ENCODE results near the gene SLC36A1.

The SLC36A1 gene

DNA sequence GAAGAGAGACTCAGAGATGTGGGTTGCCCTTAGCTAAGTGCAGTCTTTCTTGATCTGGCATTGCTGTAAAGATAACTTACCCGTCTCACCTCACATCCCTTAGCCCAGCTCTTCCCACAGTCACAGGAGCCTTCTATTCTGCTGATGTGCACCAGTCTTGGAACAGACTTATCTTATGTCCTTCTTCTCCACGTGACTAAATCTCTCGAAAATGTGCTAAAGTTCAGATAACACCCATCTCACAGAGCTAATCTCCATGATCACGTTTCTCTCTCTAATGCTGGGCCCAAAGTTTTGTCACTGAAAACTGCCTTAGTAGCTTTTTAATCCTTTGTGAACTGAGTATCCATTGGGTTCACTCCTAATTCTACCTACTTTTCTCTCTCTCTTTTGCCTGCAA lies 16.7 kb downstream of the SLC36A1 start:
- Mint-ChIP-seq H3K4me3 (no peak overlapping the region), H3K9me3 (no peaks in the 10 kb centered on the region), H3K36me3 (ENCODE audit: low read depth) (peaks cover 42% of the 10 kb centered on the region), H3K4me1 (ENCODE audit: low read depth) (no peaks in the 10 kb centered on the region), H3K27me3 (no peaks in the 10 kb centered on the region), H3K27ac (no peak overlapping the region)

DNA sequence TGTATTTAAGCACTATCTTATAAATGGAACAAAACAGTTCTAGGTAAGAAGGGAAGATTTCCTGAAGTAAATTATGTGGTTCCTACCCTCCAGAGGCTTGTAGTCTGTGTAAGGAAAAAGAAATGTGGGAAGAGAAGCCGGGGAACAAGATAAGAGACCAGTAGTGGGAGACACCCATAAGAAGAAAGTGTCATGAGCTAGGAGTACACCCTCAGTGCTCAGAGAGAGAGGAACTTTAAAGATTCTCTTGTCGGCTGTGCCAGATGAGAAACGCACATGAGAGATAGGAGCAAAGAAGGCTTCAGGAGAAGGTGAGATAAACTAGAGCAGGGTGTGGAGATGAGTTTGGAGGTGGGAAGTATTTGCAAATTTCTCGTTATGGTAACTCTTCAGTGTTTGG lies 18.1 kb downstream of the SLC36A1 start:
- peaks cover 42% of the 10 kb centered on the region for H3K36me3 Mint-ChIP-seq (ENCODE audit: low read depth)
- no peak overlapping the region for H3K4me3 Mint-ChIP-seq
- H3K27me3 Mint-ChIP-seq = no peaks in the 10 kb centered on the region
- H3K9me3 Mint-ChIP-seq = no peaks in the 10 kb centered on the region
- no peak overlapping the region for H3K27ac Mint-ChIP-seq
- no peaks in the 10 kb centered on the region for H3K4me1 Mint-ChIP-seq (ENCODE audit: low read depth)

DNA sequence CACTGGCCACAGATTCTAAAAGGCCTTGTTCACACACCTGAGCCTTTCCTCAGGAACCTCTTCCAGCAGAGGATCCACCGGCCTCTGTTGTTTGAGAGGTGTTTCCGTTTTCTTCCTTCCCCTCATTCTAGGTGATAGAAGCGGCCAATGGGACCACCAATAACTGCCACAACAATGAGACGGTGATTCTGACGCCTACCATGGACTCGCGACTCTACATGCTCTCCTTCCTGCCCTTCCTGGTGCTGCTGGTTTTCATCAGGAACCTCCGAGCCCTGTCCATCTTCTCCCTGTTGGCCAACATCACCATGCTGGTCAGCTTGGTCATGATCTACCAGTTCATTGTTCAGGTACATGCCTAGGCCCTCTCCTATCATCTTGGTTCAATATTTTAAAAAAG lies 20.2 kb downstream of the SLC36A1 start:
- Mint-ChIP-seq H3K36me3 (ENCODE audit: low read depth) (peaks cover 39% of the 10 kb centered on the region), H3K9me3 (no peaks in the 10 kb centered on the region), H3K4me1 (ENCODE audit: low read depth) (no peaks in the 10 kb centered on the region), H3K27me3 (no peaks in the 10 kb centered on the region), H3K27ac (no peak overlapping the region), H3K4me3 (no peak overlapping the region)

DNA sequence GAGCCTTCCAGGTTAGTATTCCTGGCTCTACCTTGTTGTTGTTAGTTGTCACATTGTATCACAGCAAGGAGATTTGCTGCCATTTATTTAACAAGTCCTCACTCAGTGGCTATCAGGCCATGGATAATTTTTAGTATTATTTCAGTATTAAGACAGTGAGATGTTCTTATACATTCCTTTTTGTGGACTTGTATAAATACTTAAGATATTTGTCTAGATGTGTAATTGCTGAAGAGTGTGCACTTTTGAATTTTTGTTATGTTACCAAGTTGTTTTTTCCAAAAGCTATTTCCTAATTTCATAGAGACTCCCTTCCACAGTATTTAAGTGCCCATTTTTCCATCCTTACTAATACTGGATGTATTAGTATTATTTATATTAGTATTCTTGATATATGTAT lies 22.0 kb downstream of the SLC36A1 start:
- Mint-ChIP-seq H3K36me3 (ENCODE audit: low read depth) (peaks cover 40% of the 10 kb centered on the region), H3K27ac (no peak overlapping the region), H3K4me3 (no peak overlapping the region), H3K4me1 (ENCODE audit: low read depth) (no peaks in the 10 kb centered on the region), H3K9me3 (no peaks in the 10 kb centered on the region), H3K27me3 (no peaks in the 10 kb centered on the region)

DNA sequence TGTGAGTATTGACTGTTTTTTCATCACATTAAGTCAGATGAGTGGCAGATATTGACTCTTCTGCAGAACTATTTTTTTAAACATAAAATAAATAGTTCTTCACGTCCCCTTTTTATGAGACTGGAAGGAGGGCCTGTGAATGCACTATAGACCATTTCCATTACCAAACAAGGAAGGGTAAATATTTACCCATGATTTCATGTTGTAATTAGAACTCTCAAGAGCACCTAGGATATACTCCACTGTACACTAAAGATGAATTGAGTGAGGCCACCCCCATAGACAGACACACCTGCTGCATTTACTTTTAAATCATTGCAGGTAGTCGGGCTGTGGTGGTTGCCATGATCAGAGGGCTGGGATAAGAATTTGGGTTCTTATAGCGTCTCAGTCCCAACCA lies 22.6 kb downstream of the SLC36A1 start:
- Mint-ChIP-seq H3K27me3 (no peaks in the 10 kb centered on the region), H3K4me3 (no peak overlapping the region), H3K9me3 (no peaks in the 10 kb centered on the region), H3K27ac (no peak overlapping the region), H3K4me1 (ENCODE audit: low read depth) (no peaks in the 10 kb centered on the region), H3K36me3 (ENCODE audit: low read depth) (peaks cover 34% of the 10 kb centered on the region)

DNA sequence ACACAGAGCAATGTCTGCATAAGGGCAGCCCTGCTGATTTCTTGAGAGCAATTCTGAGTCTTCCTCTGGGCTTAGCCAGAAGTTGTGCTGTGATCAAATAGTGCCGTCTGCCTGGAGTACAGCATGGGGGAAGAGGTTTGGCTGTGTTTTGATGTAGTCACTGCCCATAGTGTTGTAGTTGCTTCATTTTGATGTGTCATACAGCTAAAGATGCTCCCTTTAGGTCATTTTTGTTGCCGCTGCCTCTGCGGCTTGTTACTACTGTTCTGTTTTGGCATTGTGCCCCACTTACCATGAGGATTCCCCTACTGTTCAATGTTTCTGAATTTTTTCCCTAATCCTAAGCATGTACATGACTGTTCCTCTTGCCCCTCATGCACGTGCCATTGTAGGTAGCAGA lies 23.0 kb downstream of the SLC36A1 start:
- no peaks in the 10 kb centered on the region for H3K9me3 Mint-ChIP-seq
- H3K36me3 Mint-ChIP-seq (ENCODE audit: low read depth) = peaks cover 29% of the 10 kb centered on the region
- H3K27ac Mint-ChIP-seq = no peak overlapping the region
- no peaks in the 10 kb centered on the region for H3K27me3 Mint-ChIP-seq
- H3K4me3 Mint-ChIP-seq = no peak overlapping the region
- no peaks in the 10 kb centered on the region for H3K4me1 Mint-ChIP-seq (ENCODE audit: low read depth)

DNA sequence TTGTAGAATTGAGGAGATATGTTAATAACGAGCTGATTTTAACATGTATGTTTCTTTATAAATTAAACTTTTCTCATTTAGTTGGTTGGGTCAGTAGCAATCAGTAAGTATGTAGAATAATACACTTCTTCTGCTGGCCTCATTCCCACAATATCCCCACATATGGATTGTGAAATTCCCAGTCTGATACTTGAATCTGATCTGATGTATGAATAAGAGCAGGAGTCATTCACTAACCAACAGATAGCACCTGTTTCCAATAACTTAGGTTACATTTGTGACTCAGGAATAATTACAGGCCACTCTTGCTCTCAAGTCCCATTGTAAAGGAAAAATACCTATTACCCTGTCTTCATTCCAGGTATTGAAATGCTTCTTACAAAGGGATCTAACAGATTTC lies 23.9 kb downstream of the SLC36A1 start:
- Mint-ChIP-seq H3K4me3 (no peak overlapping the region), H3K4me1 (ENCODE audit: low read depth) (no peaks in the 10 kb centered on the region), H3K9me3 (no peaks in the 10 kb centered on the region), H3K27ac (no peak overlapping the region), H3K27me3 (no peaks in the 10 kb centered on the region), H3K36me3 (ENCODE audit: low read depth) (peaks cover 23% of the 10 kb centered on the region)

DNA sequence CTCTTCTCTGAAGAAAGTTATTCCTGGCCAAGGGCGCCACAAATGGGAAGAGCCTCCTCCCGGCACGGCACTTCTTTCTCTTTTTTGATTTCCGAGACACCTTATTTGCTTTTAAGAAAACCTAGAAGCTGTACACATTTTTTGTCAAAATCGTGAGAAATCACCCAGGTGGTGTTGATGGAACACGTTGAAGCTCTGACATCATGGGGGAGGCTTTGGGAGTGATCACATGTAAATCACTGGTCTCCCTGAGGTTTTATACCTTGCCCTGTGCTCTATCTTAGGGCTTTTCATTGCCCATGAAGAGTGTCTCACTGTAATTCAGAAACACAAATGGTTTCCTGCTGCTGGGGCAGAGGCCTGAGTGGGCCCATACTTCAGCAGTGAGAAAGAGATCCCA lies 27.4 kb downstream of the SLC36A1 start:
- H3K4me3 Mint-ChIP-seq = no peak overlapping the region
- no peaks in the 10 kb centered on the region for H3K4me1 Mint-ChIP-seq (ENCODE audit: low read depth)
- no peaks in the 10 kb centered on the region for H3K9me3 Mint-ChIP-seq
- H3K27me3 Mint-ChIP-seq = no peaks in the 10 kb centered on the region
- H3K36me3 Mint-ChIP-seq (ENCODE audit: low read depth) = peaks cover 24% of the 10 kb centered on the region
- no peak overlapping the region for H3K27ac Mint-ChIP-seq

DNA sequence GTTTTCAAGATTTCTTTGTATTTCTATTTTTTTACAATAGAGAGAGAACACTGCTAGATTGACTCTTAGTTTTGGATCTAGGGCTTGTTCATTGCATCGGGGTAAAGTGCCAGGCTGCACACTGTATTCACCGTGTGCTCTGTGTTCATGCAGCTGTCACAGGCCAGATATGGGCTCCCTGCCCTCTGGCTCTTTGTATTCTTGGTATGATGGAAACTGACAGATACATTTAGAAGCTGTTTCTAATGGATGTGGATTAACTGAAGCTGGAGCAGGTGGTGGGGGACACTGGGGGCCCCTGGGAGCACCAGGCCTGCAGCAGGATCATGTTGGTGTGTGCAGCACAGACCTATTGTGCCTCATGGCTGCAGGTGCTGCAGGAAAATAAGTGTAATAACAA lies 28.0 kb downstream of the SLC36A1 start:
- H3K4me3 Mint-ChIP-seq = no peak overlapping the region
- H3K9me3 Mint-ChIP-seq = no peaks in the 10 kb centered on the region
- no peak overlapping the region for H3K27ac Mint-ChIP-seq
- H3K36me3 Mint-ChIP-seq (ENCODE audit: low read depth) = peaks cover 24% of the 10 kb centered on the region
- H3K4me1 Mint-ChIP-seq (ENCODE audit: low read depth) = no peaks in the 10 kb centered on the region
- no peaks in the 10 kb centered on the region for H3K27me3 Mint-ChIP-seq

DNA sequence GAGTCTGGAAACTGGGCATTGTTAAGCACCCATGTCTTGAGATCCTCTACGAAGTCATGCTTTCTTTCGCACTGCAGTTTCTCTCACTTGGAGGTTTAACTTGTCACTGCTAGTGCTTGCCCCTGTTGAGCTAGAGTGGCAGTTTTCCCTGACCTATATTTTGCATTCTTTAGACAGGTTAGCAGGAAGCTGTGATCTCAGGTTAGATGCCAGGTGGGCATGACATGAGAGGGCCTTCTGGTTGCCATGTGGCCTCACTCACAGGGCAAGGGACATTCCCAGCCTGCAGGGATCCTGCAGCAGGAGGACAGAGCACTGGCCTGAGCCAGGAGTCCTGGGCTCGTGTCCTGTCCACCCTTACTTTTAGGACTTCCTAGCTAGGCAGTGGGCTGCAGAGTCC lies 28.6 kb downstream of the SLC36A1 start:
- H3K27me3 Mint-ChIP-seq = no peaks in the 10 kb centered on the region
- H3K36me3 Mint-ChIP-seq (ENCODE audit: low read depth) = peaks cover 31% of the 10 kb centered on the region
- H3K27ac Mint-ChIP-seq = no peak overlapping the region
- H3K4me1 Mint-ChIP-seq (ENCODE audit: low read depth) = no peaks in the 10 kb centered on the region
- no peaks in the 10 kb centered on the region for H3K9me3 Mint-ChIP-seq
- no peak overlapping the region for H3K4me3 Mint-ChIP-seq

DNA sequence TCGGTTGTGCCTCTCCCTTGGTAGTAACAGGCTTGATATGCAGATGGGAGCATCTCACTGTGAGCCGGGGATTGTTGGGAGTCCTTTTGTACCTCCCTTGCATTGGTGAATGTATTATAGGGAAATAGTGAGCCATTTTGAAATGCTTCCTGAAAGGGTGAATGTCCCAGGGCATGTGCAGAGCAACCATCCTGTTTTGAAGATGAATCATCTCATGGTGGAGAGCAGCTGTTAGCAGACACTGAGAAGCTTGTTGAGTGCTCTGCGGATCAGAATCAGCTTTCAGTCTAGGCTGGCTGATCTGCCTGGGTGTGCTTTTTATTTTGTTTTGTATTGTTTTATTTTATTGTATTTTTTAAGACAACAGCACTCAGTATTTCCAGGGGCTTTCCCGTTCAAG lies 29.7 kb downstream of the SLC36A1 start:
- Mint-ChIP-seq H3K4me3 (no peak overlapping the region), H3K4me1 (ENCODE audit: low read depth) (no peaks in the 10 kb centered on the region), H3K9me3 (no peaks in the 10 kb centered on the region), H3K27ac (no peak overlapping the region), H3K36me3 (ENCODE audit: low read depth) (peaks cover 40% of the 10 kb centered on the region), H3K27me3 (no peaks in the 10 kb centered on the region)

DNA sequence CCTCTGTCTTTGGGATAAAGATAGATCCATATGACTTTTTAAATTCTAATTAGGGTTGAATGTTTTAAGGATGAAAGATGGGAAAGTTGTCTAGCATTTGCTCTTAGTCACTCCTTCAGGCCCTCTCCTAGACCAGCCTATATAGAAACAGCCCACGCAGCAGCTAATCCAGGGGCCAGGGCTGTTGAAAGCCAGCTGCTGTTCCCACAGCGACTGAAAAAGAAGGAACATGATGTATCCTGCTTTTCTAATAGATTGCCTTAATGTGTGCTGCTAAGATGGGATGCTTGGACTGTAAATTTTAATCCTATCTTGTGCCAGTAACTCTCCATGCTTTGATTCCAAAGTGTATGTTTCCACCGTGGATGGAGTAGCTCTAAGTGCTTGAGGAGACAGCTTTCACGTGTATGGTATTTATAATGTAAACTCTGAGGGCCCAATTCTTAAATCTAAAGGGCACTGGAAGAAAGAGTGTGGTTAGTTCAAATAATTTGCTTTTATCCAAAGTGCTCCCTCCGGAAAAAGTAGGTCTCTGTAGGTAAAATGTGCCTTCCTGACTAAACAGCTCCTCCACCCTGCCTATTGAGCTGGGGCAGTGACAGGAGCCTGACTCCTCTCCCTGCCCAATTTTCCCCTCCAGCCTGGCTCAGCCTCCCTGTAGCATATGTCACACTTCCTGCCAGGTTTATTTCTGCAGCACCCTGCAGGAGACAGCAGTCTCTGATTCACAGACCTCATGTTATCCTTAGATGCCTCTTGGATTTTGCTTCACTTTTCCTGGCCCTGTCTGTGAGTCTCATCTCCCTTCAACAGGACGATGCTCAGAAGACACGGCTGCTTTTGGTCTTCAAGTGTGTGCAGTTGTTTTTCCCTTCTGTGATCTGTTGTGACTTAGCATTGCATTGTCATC lies 33.2 kb downstream of the SLC36A1 start:
- no peak overlapping the region for H3K4me3 Mint-ChIP-seq
- H3K9me3 Mint-ChIP-seq = no peaks in the 10 kb centered on the region
- no peak overlapping the region for H3K27ac Mint-ChIP-seq
- H3K4me1 Mint-ChIP-seq (ENCODE audit: low read depth) = no peaks in the 10 kb centered on the region
- H3K27me3 Mint-ChIP-seq = no peaks in the 10 kb centered on the region
- H3K36me3 Mint-ChIP-seq (ENCODE audit: low read depth) = peaks cover 39% of the 10 kb centered on the region

DNA sequence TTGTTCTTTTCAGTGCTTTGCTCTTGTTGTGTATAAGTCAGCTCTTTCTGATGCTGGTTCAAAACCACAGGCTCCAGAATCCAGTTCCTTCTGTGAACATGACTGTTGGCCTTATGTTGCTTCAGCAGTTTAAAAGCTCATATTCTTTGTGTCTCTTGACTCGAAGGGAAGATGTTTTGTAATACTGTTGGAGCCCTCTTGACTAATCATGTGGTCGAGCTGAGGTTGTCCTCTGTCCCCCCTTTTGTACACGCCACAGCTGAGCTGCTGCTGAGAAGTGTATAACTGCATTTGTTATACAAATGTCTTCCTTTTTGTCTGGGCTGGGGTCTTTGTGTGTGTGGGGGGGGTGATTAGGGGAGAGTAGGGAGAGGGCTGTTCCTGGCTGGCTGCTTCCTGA lies 35.8 kb downstream of the SLC36A1 start:
- Mint-ChIP-seq H3K36me3 (ENCODE audit: low read depth) (peaks cover 55% of the 10 kb centered on the region), H3K27me3 (no peaks in the 10 kb centered on the region), H3K9me3 (no peaks in the 10 kb centered on the region), H3K4me3 (no peak overlapping the region), H3K4me1 (ENCODE audit: low read depth) (no peaks in the 10 kb centered on the region), H3K27ac (no peak overlapping the region)

DNA sequence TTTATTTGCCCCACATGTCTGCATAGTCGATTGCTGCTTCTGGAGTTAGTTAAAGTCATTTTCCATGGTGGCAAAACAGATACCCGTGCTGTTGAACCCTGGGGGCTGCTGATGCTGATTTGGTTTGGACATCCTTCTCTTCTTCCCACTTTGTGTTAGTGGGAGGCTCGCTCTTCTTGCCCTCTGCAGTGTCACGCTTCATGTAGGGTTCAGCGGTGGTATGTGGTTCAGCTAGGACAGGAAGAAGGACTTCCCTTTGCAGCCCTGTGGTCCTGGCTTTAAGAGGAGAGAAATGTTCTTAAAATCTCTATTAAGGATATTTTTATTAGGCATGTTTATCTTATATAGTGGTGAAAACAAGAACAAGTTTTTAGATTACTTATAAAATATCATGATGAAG lies 36.2 kb downstream of the SLC36A1 start:
- no peak overlapping the region for H3K27ac Mint-ChIP-seq
- H3K4me1 Mint-ChIP-seq (ENCODE audit: low read depth) = no peaks in the 10 kb centered on the region
- no peaks in the 10 kb centered on the region for H3K9me3 Mint-ChIP-seq
- H3K4me3 Mint-ChIP-seq = no peak overlapping the region
- H3K27me3 Mint-ChIP-seq = no peaks in the 10 kb centered on the region
- H3K36me3 Mint-ChIP-seq (ENCODE audit: low read depth) = peaks cover 60% of the 10 kb centered on the region

DNA sequence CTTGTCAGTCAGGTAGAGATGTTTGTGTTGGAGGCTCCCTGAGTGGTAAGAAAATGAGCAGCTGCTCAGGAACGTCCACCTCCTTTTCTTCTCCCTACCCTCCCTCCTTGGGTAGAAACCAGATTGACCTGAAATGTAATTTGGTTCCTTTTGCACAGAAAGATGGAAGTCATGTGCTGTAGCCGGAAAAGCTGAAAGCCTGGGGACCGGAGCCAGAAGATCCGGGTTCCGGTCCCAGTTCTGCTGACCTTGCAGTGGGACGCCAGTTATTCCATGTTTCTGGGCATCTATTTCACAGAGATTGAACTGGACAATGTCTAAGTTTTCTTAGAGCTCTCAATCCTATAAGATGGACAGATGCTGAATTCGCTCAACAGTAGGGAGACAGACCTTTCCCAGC lies 40.1 kb downstream of the SLC36A1 start:
- Mint-ChIP-seq H3K9me3 (no peaks in the 10 kb centered on the region), H3K4me3 (no peak overlapping the region), H3K27ac (no peak overlapping the region), H3K27me3 (no peaks in the 10 kb centered on the region), H3K4me1 (ENCODE audit: low read depth) (no peaks in the 10 kb centered on the region), H3K36me3 (ENCODE audit: low read depth) (peaks cover 37% of the 10 kb centered on the region)

DNA sequence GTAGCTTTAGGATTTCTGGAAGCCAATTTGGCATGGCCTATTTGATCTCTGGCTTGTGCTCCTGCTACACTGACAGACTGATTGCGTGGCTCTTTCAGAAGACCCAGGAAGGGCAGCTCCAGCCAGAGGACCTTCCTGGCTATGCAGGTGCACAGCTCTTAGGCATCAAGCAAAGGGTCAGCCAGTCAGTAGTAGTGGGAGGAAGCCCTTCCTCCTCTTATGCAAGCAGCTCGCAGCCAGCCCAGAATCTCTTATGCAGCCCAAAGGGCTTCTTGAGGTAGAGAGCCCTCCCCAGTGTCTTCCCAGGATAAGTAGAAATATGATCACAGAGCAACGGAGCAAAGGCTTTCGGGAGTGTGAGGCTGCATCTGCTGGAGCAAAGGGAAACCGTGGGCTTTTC lies 43.2 kb downstream of the SLC36A1 start:
- Mint-ChIP-seq H3K9me3 (no peaks in the 10 kb centered on the region), H3K4me1 (ENCODE audit: low read depth) (no peaks in the 10 kb centered on the region), H3K36me3 (ENCODE audit: low read depth) (peaks cover 30% of the 10 kb centered on the region), H3K27ac (no peak overlapping the region), H3K4me3 (no peak overlapping the region), H3K27me3 (no peaks in the 10 kb centered on the region)
